Sciatic nerve (tissue), 2 donors: ENCODE data around the gene TTC16. TPM values are rescaled to one million over a fixed set of nuclear protein-coding genes. Genes with fewer than 3 reads are reported as not detected.
"Not testable (repeated sequence)": the region's sequence is repeated elsewhere in the genome, so short reads cannot be mapped to it uniquely, and the experiment has no call there.

Experiments
- ATAC-seq: fragments of 200-7000 bp; cut with Tn5 transposase; one replicate; pipeline ENCODE4 v1.9.1; 2020; ENCODE audit warnings: mild to moderate bottlenecking, moderate library complexity
- DNase-seq: peaks from one replicate; pipeline ENCODE4 v3.0.0-alpha.2; 2020; ENCODE audit warnings: low spot score
- intact Hi-C: fragments of 100-400 bp; cut with DNase I; formaldehyde crosslinking; loops from one replicate; pipeline ENCODE4 v1.14.2; 2022
- total RNA-seq: library from RNA; stranded (reverse); fragmentation: NEBNext Ultra II Directional; extraction: Animal tissue kit (Norgen Biotek cat#: 25700); gene quantifications from one replicate; pipeline ENCODE4 v1.2.1, GENCODE V29; 2021
- donor health status: DM: no; HTN: no; CAD: no.
- donor health status: DM: no; HTN: no; CAD: no.

TTC16 gene
- total RNA-seq, 1 donor from 2014 or later = 0.13 TPM

DNA sequence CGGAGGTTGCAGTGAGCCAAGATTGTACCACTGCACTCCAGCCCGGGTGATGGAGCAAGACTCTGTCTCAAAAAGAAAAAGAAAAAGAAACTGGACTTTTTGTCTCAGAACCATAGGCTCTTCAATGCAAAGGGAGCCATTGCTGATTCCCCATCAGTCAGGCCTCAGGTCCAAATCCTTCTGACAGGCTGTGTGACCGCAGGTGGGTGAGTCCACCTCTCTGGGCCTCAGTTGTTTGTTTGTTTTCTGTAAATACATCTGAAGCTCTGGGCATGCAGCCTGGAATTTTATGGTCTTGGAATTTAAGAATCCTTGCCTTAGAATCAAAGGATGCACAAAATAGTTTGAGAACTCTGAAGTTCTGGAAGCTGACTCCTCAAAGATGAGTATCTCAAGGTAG lies 40.4 kb downstream of the TTC16 start:
- intact Hi-C loops = no loop called here
- no peak for DNase-seq
- no peak for ATAC-seq

DNA sequence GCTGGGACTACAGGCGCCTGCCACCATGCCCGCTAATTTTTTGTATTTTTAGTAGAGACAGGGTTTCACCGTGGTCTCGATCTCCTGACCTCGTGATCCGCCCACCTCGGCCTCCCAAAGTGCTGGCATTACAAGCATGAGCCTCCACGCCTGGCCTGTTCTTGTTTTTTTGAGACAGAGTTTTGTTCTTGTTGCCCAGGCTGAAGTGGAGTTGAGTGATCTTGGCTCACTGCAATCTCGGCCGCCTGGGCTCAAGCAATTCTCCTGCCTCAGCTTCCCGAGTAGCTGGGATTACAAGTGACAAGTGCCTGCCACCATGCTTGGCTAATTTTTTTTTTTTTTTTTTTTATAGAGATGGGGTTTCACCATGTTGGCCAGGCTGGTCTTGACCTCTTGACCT lies 40.9 kb downstream of the TTC16 start:
- DNase-seq, intact Hi-C loops, ATAC-seq: not testable (repeated sequence)

DNA sequence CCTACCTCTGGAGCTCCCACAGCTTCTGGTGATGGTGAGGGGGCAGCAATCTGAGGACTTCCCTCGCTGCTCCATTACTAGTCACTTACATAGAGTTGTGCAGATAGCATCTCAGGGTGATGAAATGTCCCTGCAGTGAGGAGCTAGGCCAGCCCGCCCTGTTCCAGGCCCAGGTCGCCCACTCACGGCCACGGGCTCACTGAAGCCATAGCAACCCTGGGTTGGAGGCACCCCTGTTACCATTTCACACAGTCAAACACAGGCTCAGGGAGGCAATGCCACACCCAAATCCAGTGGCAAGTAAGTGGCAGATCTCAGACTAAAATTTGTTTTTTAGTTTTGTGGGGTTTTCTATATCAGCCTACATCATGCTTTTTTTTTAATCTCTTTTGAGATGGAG lies 43.0 kb downstream of the TTC16 start:
- intact Hi-C loops = no loop called here
- DNase-seq (no peak), ATAC-seq (no peak)

DNA sequence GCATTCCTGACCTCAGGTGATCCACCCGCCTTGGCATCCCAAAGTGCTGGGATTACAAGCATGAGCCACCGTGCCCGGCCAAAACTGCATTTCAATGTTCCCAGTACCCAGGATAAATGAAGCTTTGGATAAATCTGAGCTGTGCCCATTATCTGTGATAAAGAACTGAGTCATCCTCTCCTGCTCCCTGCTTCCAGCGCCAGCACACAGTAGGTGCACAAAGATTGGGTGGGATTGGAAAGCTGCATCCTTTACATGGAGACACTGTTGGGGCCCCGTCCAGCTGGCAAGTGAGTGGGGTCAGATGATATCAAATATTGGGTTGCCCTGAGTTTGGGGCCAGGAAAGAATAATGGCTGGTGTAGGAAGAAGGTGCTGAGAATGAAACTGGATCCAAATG lies 45.2 kb downstream of the TTC16 start:
- intact Hi-C loops = no loop called here
- no peak for ATAC-seq

DNA sequence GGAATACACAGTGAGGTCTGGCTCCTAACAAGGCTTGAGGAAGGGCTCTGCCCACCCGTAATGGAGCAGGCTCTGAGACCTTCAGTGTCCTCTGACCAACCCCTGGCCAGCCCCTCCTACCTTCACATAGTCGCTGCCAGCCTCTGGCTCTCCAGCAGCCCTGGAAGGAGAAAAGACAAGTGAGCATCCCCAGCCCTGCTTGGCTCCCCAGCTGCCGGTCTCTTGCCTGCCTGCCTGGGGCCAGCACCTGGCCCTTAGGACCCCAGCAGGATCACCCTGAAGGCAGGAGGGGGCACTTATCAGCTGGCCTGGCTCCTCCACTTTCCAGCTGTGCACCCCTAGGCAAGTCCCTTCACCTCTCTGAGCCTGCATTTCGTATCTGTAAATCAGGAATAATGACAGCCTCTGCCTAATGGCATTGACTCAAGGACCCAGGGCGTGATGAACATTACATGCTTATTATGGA lies 45.6 kb downstream of the TTC16 start:
- ATAC-seq (no peak), DNase-seq (no peak)
- intact Hi-C loops = no loop called here

More for the DNA sequence above, 45.2 kb downstream of the TTC16 start:
- DNase-seq = no peak

DNA sequence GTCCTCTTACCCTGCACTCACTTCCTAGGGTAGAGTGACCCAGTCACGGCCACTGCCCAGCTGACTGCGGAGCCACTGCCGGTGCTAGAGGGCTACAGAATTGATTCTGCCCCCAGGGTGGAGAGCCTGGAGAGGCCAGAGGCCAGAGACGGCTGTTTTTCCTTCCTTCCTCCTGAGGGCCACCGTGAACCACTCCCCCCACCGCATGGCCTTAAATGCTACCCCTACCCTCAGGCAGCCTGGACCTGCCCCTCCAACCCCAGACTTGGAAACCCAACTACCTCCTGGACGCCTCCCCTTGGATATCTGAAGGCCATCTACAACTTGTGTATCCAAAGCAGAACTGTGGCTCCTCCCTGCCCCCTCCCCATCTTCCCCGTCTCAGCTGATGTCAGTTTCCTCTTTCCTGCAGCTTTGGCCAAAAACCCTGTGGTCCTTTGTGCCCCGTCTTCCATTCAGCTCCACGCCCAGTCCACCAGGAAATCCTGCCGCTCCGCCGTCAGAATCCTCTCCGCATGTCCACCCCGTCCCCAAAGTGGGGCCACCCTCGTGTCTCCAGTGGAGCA lies 46.3 kb downstream of the TTC16 start:
- intact Hi-C loops = no loop called here
- no peak for DNase-seq
- peak; percentile 46 for ATAC-seq

DNA sequence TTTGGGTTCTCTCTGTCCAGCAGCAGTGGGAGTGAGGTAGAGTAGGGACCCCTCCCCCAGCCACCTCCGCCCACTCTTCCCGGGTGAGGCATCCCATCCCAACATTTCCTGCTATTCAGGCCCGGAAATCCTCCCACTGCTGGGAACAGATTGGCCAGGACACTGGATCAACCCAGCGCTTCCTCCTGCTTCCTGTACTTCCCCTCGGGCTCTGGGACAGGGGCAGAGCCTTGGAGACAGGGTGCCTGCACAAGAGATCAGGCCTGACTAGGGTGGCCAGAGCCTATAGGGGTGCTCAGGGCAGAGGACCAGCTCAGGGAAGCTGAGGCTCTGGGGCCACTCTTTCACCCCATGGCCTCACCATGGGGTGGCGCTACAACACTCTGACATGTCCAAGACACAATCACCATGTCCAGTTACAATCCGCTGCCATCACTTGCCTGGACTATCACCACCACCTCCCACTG lies 48.1 kb downstream of the TTC16 start:
- intact Hi-C loops = no loop called here
- peak; percentile 19 for ATAC-seq
- DNase-seq = no peak

DNA sequence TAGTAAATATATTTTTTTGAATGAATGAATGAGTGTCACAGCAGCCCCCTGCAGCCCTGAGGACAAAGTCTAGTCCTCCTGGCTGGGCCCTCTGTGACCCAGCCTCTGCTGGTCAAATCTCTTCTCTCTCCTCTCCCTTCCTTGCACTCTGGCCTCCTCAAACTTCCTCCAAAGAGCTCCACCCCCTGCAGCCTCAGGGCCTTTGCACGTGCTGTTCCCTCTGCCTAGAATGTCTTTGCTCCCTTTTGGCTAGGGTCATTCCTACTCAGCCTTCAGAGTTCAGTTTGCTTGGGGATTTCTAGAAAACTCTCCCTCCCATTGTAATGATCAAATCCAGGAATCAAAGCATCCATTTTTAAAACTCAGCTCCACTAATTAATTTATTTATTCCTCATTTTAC lies 49.5 kb downstream of the TTC16 start:
- ATAC-seq (no peak), DNase-seq (no peak)
- intact Hi-C loops = no loop called here

DNA sequence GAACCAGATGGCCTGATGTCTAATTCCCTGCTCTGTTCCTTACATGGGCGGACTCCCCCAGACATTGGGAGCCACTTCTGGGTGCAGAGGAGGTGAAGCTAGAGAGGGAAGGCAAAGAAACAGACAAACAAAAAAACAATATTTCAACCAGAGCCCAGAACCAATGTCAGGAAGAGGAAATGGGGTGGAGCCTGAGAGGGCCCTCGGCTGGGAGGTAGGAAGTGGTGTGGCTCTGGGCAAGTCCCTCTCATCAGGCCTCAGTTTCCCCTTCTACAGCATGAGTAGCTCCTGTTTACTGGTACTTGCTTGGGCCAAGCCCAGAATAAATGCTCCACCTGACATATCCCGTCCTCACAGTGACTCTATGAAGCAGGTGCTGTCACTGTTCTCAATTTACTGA lies 51.5 kb downstream of the TTC16 start:
- ATAC-seq (no peak), DNase-seq (no peak)
- intact Hi-C loops = no loop called here

DNA sequence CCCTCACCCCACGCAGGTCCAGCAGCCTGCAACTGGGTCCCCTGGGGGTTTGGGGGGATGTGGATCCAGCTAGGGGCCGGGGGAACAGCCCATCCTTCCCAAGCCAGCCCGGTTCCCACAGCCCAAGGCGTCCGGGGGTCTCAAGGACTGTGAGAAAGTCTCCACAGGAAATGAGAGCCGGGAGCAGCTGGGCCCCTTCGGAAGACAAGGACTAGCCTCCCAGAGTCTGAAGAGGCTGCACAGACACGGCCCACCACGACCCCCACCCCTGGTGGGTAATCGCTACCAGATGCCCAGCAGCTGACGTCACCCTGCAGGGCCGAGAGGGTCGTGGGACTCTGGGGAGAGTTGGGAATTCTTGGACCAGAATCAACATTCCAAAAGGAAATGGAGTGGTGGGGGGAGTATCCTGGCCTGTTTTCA lies 52.0 kb downstream of the TTC16 start:
- DNase-seq (no peak), ATAC-seq (no peak)
- intact Hi-C loops = no loop called here

DNA sequence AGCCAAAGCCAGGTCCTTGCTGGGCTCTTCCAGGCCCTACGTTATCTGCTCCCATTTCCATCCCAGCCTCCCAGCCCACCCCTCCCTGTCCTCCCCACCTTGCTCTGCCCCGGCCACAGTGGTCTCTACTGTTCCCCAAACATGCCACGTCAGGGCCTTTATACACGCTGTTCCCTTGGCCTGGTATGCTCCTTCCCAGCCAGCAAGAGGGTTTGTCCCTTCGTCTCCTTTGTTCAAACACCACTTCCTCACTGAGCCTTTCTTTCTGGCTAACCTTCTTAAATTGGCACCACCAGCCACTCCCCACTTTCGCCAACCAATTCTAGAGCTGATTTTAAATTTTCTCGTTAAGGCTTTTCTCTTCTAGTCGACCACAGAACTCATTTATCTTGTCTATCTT lies 52.8 kb downstream of the TTC16 start:
- no peak for ATAC-seq
- DNase-seq = no peak
- intact Hi-C loops = no loop called here

DNA sequence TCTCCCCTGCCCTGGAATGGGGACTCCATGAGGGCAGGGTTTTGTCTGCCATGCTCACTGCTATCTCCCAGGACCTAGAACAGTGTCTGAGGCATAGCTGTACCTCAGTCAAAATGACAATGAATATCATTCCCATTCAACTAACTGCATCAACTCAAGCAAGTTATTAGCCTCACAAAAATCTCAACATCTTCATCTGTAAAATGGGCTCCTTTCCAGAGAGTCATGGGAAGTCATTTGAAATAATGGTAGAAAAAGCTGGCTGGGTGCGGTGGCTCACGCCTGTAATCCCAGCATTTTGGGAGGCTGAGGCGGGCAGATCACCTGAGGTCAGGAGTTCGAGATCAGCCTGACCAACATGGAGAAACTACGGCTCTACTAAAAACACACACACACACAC lies 53.2 kb downstream of the TTC16 start:
- intact Hi-C loops = no loop called here
- no peak for ATAC-seq
- DNase-seq = no peak

DNA sequence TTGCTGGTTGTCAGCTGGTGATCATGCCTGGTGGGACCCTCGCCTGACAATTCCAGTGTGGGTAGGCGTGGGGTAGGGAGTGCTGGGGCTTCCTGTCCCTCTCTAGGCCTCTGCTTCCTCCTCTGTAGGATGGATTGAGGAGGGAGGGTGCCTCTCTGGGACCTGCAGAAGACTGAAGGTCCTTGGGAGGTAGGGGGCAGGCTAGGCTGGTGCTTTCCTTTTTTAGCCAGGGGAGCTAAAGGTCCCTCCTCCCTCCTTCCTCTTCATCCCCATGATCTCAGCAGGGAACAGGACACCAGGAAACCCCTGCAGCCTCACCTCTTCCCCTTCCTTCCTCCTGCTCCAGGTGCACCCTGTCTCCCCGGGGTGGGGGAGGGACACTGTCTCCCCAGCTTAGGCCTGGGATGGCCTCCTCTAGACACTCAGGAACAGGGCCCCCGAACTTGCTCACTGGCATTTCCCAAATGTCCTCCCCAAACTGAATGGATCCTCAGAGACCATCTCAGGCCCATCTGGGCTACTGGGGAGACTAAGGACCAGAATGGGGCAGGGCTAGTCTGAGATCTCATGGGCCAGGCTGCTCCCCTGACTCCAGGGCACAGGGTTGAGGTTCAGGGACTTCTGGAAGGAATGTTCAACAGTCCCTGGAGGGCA lies 54.2 kb downstream of the TTC16 start:
- no peak for DNase-seq
- intact Hi-C loops = no loop called here
- no peak for ATAC-seq

GRCh38 chr9:127770583-127770904 lies 54.7 kb downstream of the TTC16 start:
- no peak for ATAC-seq
- intact Hi-C loops = no loop called here
- no peak for DNase-seq

DNA sequence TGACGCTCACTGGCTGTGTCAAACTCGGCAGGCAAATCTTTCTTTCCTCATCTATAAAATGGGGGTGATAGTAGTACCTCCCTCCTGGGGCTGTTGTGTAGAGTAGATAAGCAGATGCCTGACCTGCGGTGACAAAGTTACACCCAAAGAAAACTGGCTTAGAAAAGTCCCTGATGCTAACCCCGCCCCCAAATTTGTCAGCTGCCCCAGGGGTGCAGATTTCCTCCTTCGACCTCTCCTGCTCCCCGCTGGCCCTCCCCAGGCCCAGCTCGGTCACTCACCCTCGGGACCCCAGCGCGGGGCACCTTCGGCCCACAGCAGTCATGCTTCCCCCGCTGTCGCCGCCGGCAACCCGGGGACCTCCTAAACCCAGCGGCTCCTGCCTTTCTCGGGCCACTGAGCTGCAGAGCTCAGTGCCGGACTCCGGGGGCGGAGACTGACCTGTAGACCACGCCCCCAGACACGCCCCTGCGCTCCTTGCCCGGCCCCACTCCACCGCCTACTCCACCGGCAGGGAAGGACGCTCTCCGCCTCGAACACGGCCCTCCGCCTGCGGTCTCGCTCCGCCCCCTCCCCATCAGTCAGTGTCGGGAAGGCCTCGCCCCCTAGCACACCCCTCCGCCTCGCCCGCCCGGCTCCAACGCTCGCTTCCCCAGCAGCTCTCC lies 55.2 kb downstream of the TTC16 start:
- ATAC-seq = peak; percentile 98
- peak; percentile 99 for DNase-seq
- intact Hi-C loops = no loop called here

- intact Hi-C loops = no loop called here
- no peak for ATAC-seq
- no peak for DNase-seq
Measured at GRCh38 chr9:127771570-127772189, 55.8 kb downstream of the TTC16 start.

GRCh38 chr9:127772603-127773002 lies 56.7 kb downstream of the TTC16 start:
- DNase-seq = no peak
- no peak for ATAC-seq
- intact Hi-C loops = no loop called here

DNA sequence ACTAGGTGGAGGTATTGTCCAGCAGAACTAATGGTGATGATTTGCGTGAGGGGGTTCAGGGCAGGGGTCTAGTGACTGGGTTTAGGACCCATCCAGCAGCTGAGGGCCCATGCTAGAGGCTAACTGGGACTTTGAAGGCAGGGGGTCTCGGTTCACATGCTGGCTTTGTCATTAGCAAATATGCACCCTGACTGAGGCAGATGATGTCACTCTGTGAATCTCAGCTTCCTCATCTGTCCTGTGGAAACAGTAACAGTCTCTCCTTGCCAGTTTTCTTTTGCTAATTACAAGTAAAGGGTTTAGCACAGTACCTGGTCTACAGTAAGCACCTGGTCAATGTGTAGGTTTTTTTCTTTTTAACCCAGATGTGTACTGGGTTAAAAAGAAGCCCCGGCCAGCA lies 57.4 kb downstream of the TTC16 start:
- no peak for DNase-seq
- intact Hi-C loops = no loop called here
- no peak for ATAC-seq

DNA sequence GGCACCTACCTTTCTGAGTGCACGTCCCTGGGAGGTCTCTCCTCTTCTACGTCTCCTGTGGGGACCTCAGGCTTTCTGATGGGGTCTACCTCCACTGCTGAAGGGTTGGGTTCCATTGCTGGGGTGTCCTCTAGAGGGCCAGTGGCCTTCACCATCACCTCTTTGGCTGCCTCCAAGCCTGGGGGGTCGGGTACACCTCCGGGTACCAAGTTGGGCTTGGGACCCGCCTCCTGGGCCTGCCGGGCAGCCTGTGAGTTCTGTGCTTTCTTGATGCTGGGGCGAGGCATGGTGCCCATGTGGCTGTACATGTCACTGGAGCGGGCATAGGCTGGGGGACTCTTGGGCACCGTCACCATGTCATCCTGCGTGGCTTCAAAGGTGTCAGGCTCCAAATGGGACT lies 58.1 kb downstream of the TTC16 start:
- DNase-seq = no peak
- intact Hi-C loops = no loop called here
- ATAC-seq = no peak

DNA sequence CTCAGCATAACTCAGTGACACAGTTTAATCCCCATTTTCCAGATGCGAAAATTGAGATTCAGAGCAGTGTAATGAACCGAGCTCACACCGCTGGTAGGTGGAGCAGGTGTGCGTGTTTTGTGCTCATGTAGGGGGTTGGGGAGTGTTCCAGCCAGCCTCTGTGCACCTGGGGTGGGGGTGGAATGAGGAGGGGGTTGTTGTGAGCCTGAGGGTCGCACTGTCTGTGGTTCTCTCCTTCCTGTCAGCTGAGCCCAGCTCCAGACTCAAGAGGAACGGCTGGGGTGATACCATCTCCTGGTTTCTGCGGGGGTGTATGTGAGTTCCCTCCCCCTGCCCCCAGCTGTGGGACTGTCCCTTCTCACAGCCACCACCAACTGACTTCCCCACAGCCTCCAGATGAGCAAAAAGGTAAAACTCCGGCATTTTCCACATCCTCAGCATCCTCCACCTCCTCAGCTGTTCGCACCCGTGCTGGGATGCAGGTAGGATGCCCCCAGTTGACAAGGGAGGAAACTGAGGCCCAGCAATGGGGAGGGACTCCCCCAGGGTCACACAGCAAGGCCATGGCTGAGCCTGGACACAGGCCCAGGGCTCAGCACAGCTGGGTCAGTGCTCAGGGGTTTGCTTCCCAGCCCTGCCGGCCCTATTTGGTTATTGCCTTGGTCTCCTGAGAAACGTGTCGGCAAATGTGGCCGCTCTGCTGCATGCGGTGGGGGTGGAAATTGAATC lies 60.5 kb downstream of the TTC16 start:
- DNase-seq = no peak
- ATAC-seq = no peak
- intact Hi-C loops = no loop called here
